Stimulated activated CD8-positive, alpha-beta memory T cell treated with anti-CD3 and anti-CD28 coated beads, Interleukin-12 subunit alpha, Interleukin-12 subunit beta, amount 100 ng/mL, for 24 hours (primary cell): ENCODE measurements around the gene TAF11L2.
"Not testable (repeated sequence)": the region's sequence is repeated elsewhere in the genome, so short reads cannot be mapped to it uniquely, and the experiment has no call there.

Experiments
- DNase-seq: peaks from one replicate; pipeline ENCODE4 v3.0.0-alpha.2; 2020; ENCODE audit errors: extremely low read depth

Gene TAF11L2

DNA sequence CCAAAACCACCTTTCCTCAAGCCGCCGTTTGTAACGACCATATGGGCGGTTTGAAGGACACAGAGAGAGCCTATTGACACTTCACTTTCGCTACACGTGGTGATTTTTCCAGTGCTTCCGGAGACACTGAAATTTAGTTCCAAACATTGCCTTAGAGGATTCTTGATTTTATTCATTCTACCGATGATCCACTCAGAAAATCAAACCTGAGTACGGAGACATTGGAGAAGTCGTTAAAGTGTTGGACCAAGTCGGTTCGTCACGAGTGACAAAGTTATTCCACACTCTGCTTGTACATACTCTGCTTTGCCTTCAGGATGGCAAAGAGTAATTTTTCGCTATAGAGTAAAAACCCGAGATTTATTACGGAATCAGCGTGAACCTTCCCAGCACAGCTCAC is 28.5 kb downstream of the TAF11L2 start:
- not testable (repeated sequence) for DNase-seq

DNA sequence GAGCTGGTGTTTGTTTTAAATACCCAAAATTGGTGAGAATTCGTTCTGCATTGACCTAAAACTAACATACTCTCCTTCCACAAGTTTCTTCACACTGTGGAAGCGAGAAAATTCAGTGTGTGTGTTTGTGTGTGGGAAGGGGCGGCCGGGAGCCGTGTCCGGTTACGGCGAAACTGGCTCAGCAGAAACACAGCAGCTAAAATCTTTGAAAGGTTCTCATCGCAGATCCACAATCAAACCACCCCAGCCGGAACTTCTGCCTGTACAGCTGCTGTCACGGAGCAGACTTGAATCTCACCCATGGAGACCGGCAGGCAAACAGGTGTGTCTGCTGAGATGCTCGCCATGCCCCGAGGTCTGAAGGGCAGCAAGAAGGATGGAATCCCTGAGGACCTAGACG is 30.3 kb downstream of the TAF11L2 start, which contains the start of gene TAF11L6:
TAF11L6 (plus strand) TSS at position 301 of the 400 bp plus-strand sequence.
- not testable (repeated sequence) for DNase-seq
